HG03520 (cell line): ENCODE measurements around the gene NANS.
"Not testable (repeated sequence)": the region's sequence is repeated elsewhere in the genome, so short reads cannot be mapped to it uniquely, and the experiment has no call there.

Source experiments
- ATAC-seq: cut with Tn5 transposase; IDR thresholded peaks from one replicate; pipeline ENCODE4 v1.9.1; 2021; ENCODE audit warnings: mild to moderate bottlenecking, moderate library complexity; ENCODE audit not compliant: unreplicated experiment

Gene NANS

DNA sequence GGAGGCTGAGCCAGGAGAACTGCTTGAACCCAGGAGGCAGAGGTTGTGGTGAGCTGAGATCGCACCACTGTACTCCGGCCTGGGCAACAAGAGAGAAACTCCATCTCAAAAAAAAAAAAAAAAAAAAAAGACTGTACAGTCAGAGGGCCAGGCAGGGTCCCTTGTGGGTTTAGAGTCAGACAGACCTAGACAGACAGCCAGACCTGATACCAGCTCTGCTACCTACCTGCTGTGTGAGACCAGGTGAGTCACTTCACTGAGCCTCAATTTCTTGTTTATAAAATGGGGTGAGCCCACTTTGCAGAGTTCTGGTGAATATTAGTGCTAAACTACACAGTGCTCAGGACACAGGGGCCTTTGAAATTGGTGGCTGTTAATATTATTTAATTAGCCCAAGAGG lies 42.8 kb downstream of the NANS start:
- no peak for ATAC-seq

DNA sequence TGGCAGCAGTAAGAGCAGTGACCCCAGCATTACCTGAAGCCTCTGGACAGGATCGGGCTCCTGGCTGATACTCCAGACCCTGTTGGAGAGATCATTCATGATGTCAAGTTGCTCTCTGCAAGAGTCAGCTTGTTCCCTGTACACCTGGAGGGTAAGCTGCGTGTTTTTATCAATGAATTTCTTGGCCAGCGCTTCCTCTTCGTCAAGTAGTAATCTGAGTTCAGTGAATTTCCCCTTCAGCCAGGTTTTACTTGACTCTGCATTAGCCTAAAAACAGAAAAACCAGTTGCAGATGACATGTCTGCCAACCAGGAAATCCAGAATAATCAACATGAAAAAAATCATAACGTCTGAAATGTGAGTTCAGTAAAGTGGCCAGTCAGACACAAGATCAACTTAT lies 43.4 kb downstream of the NANS start:
- no peak for ATAC-seq

DNA sequence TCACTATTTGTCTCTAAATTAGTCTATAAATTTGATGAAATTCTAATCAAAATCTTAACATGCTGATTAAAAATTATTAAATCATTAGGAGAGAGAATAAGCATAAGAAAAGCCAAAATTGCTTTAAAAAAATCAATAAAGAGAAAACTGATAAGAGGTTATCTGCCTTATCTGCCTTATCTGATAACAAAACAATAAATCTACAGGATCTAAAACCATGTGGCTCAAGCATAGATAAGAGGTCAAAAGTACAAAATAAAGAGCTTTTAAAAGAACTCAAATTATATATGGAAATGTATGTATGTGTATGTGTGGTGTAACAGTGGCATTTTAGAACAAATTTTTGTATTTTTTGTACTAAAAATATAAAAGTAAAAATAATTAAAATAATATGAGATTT lies 43.9 kb downstream of the NANS start:
- ATAC-seq, result no peak

DNA sequence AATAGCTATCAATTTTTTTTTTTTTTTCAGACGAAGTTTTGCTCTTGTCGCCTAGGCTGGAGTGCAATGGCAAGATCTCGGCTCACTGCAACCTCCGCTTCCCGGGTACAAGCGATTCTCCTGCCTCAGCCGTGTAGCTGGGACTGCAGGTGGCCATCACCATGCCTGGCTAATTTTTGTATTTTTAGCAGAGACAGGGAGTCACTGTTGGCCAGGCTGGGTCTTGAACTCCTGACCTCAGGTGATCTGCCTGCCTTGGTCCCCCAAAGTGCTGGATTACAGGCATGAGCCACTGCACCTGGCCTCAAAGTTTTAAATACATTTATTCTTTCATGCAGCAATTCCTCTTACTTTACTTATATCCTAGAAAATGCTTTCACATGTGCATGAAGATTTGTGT lies 44.9 kb downstream of the NANS start:
- ATAC-seq, result no peak

DNA sequence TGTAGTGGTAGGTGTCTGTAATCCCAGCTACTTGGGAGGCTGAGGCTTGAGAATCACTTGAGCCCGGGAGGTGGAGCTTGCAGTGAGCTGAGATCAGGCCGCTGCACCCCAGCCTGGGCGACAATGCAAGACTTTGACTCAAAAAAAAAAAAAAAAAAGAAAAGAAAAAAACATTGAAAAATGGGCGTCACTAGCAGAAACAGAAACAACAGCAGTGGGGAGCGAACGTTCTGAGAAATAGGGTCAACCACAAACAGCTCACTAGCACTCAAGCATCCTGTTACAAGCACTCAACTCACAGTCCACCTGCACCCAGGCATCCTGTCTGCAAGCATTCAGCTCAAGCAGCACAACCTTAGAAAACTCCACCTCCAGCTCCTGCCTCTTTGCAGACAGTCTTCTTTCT lies 45.3 kb downstream of the NANS start:
- peak; percentile 91 for ATAC-seq

DNA sequence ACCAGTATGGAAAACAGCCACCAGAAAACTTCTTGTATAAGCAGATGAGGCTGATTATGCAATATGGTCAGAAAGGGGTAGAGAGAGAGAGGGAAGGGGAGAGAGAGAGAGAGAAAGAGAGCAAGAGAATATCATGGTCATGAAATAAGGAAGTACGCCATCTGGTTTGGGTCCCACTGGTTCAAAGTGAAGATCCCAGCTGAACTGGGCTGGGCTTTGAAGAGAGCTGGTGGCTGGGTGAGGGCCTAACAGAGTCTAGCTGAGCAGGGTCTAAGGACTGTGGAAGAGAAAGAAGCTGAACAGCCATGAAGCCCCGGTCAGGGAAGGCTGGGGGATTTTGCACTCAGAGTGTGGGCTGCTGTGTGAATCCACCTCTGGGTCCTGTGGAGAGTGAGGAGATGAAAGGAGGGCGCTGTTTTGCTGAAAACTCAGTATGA lies 47.9 kb downstream of the NANS start:
- no peak for ATAC-seq

DNA sequence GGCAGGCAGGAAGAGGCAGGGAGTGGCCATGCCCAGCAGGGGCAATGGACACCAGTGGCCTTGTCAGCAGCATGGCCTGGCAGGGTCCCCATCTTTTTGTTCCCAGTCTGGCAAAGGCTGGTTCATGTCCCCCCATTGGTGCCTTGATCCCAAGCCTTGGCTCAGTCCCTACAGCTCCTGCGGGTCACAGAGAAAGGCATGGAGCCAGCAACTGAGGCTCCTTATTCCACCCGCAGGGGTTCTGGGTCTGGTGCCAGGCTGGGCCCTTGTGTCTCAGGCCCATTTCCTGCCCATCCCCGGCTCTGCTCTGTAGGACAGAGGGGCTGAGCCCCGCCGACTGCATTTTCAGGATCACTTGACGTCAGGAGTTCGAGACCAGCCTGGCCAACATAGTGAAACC lies 48.5 kb downstream of the NANS start:
- ATAC-seq, result no peak

DNA sequence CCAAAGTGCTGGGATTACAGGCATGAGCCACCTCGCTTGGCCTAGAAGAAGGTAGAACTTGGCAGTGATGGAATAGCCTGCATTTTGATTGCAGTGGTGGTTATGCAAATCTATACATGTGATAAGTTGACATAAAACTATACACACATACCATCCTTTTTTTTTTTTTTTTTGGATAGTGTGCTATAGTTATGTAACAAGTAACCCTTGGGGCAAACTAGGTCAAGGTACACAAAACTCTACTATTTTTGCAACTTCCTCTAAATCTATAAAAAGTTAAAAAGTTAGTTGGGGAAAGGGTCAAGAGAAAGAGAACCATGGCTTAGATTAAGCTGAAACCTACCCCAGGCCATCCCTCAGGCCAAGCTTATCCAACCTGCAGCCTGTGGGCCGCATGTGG lies 51.4 kb downstream of the NANS start:
- no peak for ATAC-seq

DNA sequence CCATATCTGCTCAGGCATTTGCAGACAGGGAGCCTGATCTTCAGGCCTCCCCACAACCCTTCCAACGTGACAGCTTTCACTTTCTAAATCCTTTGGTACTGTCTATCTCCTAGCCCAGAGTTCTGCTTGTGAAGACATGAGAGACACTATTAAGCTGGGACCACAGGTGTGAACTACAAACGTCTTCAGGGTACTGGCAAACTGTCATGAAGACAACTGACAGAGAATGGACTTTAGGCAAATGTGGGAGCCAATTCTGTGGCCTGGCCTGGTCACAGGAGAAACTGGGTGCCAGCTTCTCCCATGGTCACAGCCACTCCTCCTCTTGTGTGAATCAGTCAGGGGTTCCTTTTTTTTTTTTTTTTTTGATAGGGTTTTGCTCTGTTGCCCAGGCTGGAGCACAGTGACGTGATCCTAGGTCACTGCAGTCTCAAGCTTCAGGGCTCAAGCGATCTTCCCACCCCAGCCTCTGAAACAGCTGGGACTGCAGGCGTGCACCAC lies 52.0 kb downstream of the NANS start:
- ATAC-seq, result peak; percentile 40

DNA sequence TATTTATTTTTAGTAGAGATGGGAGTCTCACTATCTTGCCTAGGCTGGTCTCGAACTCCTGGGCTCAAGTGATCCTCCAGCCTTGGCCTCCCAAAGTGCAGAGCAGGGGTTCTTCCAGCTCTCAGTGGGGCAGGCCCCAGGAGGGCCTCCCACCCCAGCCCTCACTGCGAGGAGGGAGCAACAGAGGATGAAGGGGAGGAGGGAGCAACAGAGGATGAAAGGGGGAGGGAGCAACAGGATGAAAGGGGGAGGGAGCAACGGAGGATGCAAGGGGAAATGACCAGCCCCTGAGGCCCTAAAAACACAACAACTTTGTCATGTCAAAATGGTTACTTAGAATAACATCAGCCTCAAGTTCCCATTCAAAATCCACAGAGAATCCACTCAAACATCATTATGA lies 52.5 kb downstream of the NANS start:
- no peak for ATAC-seq

DNA sequence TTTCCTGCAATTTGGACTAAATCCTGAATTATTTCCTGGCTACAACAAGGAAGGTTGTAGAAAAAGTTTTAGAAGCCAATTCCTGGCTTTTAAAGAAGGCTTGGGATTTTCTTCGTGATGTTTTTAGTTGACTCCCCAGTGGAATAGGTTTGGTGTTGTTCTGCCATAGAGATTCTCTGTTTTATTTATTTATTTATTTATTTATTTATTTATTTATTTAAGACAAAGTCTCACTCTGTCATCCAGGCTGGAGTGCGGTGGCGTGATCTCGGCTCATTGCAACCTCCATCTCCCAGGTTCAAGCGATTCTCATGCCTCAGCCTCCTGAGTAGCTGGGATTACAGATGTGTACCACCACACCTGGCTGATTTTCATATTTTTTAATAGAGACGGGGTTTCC lies 60.6 kb downstream of the NANS start:
- ATAC-seq, result not testable (repeated sequence)

DNA sequence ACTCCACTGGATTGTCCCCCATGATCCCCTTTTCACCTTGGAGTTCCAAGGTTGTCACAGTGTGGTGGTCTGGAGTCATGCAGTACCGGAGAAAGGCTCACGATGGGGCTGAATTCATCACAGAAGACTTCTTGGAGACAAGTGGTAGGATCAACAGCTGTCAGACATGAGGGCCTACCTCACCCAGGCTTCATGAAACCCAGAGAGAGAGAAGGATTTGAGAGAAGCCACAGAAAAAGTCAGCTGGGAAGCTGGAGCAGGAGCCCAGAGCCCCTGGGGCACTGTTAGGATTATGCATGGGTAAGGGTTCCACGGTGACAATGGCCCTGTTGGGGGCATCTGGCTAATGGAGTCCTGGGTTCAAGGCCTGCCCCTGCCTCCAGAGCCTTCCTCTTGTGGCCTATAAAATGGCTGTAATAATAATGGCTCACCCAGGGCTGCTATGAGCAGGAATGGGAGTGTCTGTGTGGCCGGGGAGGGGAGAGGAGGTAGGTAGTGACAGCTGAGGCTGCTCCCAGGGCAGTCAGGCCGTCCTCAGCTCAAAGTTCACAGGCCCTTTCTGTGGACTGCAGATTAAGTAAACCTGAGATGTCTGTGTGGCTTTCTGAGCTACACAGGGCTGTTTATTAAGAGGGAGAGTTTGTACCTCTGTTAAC lies 61.6 kb downstream of the NANS start:
- ATAC-seq, result peak; percentile 59

DNA sequence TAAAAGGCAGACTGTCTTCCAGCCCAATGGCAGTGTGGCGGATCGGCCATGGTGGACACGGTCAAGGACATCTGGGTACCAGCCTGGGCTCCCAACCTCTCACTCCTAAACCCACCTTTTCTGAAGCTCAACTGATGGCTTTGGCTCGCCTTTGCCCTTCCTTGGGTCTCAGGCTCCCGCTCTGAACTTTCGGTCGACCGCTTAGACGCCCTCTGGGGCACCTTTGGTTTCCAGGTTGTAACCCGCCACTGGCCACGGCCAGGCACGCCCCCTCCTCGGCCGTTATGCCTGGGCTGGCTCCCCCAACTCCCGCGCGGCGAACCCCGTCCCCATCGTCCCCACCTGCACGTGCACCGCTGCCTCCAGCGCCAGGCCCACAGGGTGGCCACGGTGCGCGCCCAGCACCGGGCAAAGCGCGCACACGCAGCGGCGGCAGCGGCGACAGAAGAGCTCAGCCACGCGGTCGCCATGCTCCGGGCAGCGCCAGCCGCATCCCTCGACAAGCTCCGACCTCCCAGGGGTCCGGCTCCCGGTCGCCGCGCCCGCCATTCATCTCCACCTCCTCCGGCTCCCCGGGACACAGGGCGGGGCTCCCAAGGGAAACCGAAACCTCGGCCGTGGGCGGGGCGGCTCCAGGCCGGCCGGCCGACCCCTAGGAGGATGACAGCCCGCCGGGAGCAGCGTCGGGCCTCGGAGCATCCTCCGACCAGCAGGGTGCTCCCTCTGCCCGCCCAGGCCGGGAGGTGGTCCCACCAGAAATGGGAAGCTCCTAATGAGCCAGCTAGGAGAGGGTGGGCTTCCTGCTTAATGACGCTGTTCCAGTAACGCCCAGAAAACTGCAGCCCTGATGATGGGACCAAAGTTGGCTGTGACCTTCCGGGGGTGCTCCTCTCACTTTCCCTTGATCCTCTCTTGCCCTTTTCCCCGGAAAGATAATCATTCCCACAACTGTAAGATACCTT lies 62.4 kb downstream of the NANS start, which contains the start of gene TRIM14:
TSS of gene TRIM14 (minus strand) at position 583 of the 962 bp plus-strand sequence. CDS start at position 549, 34 bp downstream.
- ATAC-seq, result peak; percentile 45

DNA sequence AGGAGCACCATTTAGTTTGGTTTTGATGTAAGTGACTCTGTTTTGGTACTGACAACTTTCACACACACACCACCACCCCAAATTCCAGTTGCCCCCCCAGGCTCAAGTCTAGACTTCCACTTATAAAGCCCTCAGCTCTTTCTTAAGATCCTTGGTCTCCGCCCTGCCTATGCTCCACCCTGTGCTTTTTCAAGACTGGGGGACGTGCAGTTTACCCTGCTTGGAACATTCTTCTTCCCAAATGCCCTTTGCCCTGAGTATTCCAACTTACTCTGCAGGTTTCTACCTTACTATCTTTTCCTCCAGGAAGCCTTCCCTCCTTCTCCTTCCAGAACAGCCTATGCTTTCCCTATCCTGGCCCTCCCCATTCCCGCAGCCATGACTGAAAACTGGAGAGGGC lies 63.9 kb downstream of the NANS start:
- no peak for ATAC-seq

DNA sequence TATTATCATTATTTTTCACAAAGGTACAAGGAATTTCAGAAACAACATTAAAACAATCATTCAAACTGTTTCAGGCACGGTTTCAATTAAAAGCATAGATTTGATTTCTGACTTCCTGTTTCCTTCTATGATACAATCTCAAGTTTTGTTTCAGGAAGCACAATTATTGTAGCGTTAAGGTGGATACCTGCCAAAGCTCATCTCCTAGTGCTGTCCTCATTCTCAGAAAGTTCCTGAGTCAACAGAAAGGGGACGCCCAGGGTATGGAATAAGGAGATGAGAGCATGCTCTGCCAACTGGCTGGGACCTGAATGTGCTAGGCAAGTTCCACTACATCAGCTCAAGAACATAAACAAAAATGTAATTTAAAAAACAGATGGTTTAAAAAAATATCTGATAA lies 64.5 kb downstream of the NANS start:
- ATAC-seq, result no peak

DNA sequence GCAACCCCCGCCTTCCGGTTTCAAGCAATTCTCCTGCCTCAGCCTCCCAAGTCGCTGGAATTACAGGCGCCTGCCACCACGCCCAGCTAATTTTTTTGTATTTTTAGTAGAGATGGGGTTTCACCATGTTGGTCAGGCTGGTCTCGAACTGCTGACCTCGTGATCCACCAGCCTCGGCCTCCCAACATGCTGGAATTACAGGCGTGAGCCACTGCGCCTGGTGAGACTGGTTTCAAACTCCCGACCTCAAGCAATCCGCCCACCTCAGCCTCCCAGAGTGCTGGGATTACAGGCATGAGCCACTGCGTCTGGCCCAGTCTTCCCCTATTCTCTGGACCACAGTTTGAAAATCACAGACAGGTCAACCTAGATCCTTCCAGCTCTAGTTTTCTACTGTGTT lies 67.6 kb downstream of the NANS start:
- ATAC-seq, result not testable (repeated sequence)

DNA sequence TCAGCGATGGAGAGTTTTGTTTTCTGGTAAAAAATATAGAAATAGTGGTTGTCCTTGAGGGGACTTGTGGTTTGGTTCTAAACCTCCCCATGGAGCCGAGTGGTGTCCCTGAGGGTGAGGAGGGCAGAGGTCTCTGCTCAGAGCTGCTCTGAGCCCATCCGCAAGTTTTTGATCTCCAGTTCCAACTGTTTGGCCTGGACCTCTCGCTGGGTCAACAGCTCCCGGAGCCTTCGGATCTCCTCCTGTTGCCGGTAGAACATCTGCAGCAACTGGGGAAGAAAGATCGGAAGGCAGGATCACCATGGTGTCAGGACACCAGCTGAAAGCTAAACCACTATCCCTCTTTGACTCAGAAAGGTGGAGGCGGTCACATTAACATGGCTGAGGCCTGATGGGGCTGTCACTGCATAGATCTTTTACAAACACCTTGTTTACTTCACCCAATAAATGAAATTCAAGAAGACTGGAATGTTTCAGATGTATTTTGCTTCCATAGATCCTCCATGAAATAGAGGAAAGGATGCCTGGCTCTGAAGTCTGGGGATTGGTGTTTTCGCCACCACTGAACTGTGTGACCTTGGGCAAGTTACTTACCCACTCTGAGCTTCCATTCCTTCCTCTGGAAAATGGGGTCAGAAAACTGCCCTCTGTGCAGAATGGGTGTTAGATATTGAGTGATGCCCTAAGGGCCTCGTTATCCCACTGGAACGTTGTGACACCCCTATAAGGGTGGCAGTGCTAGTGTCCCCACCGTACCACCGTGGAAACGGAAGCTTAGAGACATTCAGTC lies 68.3 kb downstream of the NANS start:
- ATAC-seq, result no peak

DNA sequence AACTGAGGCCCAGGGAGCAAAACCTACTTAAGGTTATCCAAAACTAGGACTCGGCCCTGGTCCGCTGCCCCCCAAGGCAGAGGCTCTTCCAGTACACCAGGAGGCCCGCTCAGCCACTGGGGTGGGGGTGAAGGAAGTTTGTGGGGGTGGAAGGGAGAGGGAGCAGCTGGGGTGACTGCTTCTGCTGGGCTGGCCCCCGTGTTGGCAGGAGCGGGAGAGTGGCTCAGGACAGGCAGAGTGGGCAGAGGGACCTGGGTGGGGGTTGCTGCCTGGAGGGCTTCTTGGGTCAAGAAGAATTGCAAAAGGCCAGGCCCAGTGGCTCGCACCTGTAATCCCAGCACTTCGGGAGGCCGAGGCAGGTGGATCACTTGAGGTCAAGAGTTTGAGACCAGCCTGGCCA lies 70.7 kb downstream of the NANS start:
- ATAC-seq, result no peak

DNA sequence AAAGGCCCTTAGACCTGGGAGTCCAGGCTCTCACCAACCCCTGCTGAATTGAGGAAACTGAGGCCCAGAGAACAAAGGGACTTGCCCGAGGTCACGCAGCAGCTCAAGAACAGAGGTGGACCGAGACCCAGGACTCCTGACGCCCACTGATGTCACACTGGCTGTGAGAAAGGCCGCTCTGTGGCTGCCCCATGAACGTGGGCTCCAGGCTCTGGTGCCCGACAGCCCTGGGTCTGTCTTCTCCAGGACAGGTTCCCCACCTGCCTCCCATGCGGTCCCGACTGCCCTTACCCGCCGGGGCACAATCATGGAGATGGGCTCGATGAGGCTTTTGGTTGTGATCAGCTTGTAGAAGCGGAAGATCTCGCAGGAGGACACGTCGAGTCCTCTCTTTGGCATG lies 71.8 kb downstream of the NANS start:
- no peak for ATAC-seq

DNA sequence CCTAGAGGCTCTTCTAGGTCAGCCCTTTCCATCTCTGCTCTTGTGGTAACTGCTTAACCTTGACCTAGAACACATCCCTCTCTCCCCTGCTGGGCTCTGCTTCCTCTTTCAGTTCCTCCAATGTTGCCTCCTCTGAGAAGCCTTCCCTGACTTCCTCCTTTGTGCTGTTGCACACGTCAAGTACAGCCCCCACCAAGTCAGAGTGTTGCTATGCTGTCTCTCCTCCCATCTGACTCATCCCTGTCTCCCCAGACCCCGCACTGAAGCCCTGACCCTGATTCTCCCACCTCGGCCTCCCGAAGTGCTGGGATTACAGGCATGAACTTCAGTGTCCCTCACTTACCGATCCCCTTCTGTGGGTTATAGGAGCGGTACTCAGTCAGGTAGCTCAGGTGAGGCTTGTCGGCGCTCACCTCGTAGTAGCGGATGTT lies 72.9 kb downstream of the NANS start:
- peak; percentile 69 for ATAC-seq

DNA sequence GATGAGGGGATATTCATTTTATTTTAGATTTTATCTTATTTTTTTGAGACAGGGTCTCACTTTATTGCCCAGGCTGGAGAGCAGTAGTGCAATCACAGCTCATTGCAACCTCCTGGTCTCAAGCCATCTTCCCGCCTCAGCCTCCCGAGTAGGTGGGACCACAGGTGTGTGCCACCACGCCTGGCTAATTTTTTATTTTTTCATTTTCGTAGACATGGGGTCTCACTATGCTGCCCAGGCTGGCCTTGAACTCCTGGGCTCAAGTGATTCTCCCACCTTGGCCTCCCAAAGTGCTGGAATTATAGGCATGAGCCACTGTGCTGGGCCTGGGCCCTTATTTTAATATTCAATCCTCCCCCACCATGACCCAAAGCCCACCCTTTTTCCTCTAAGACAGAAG lies 73.5 kb downstream of the NANS start:
- ATAC-seq, result not testable (repeated sequence)
